ENCODE measurements around the gene CTDP1. TPM values are rescaled to one million over a fixed set of nuclear protein-coding genes. Genes with fewer than 3 reads are reported as not detected.

The CTDP1 gene
- total and polyA plus RNA-seq, 9 of the 15 experiments (the other 6 are each of a cell fraction or from before 2014, with no cell fraction given) = 0.07 to 19.2 (median 4.0) TPM

DNA sequence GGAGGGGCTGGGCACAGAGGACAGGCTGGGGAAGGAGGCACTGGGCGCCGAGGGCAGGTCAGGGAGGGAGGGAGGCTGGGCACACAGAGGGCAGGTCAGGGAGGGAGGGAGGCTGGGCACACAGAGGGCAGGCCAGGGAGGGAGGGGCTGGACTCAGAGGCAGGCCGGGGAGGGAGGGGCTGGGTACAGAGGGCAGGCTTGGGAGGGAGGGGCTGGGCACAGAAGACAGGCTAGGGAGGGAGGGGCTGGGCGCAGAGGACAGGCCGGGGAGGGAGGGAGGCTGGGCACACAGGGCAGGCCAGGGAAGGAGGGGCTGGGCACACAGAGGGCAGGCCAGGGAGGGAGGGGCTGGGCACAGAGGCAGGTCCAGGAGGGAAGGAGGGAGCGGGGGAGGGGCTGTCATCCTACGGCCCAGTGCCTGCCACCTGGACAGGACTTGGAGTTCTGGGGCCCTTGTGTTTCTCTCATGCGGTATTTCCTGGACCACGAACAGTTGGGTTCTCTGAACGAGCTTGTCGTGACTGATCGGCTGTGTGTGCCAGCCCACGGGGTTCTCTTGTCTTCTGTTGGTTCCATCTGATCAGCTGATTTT lies 71.5 kb downstream of the CTDP1 start:
- H3K9me3 ChIP-seq (replicated peaks; ENCODE audit: control insufficient read depth, insufficient read depth, low read depth, low read length) = no peaks in the 10 kb centered on the region
- BruUV-seq (replicated peaks) = no TSS peak
- no peaks in the 10 kb centered on the region for H3K4me1 ChIP-seq (replicated peaks in 1 of 2; ENCODE audit: control insufficient read depth in 2 of 2, insufficient read depth in 2 of 2, low read length in 2 of 2)
- TF ChIP-seq CBX3 (IDR thresholded peaks at IDR 0.05; ENCODE audit: borderline replicate concordance in 1 of 2, low read length in 2 of 2) = no peak
- TF ChIP-seq, protein P1, sequence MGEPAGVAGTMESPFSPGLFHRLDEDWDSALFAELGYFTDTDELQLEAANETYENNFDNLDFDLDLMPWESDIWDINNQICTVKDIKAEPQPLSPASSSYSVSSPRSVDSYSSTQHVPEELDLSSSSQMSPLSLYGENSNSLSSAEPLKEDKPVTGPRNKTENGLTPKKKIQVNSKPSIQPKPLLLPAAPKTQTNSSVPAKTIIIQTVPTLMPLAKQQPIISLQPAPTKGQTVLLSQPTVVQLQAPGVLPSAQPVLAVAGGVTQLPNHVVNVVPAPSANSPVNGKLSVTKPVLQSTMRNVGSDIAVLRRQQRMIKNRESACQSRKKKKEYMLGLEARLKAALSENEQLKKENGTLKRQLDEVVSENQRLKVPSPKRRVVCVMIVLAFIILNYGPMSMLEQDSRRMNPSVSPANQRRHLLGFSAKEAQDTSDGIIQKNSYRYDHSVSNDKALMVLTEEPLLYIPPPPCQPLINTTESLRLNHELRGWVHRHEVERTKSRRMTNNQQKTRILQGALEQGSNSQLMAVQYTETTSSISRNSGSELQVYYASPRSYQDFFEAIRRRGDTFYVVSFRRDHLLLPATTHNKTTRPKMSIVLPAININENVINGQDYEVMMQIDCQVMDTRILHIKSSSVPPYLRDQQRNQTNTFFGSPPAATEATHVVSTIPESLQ (CRISPR knock-in tag; IDR thresholded peaks at IDR 0.05) = no peak
- no peak for TF ChIP-seq NELFE (IDR thresholded peaks at IDR 0.05; ENCODE audit: insufficient read depth, insufficient read length)
- TF ChIP-seq GABPA (tag; conservative IDR thresholded peaks at IDR 0.05; ENCODE audit: low read depth) = no peak
- TF ChIP-seq ARID1B (IDR thresholded peaks at IDR 0.05) = no peak
- no peak for TF ChIP-seq TRIM25 (IDR thresholded peaks at IDR 0.05; ENCODE audit: borderline replicate concordance)
- TF ChIP-seq ZNF449 (CRISPR knock-in tag; IDR thresholded peaks at IDR 0.05) = no peak
- no peak for TF ChIP-seq RBBP5 (IDR thresholded peaks at IDR 0.05; ENCODE audit: borderline replicate concordance, insufficient read depth, low read length, poor library complexity, severe bottlenecking)
- no peak for TF ChIP-seq GTF2A2 (tag; IDR thresholded peaks at IDR 0.05)
- H3K4me2 ChIP-seq (ENCODE audit: insufficient read depth, low read length) = no peak overlapping the region
- WGBS (ENCODE audit: insufficient coverage, low coverage, missing lambda C conversion rate) = 100% methylated on average over 5 of the region's 13 CpGs
- H3K27ac ChIP-seq (ENCODE audit: extremely low read depth, low read depth, low read length) = no peak overlapping the region
- H3K27me3 ChIP-seq (ENCODE audit: control insufficient read depth in 2 of 2, insufficient read depth in 2 of 2, low read length in 2 of 2) = no peaks in the 10 kb centered on the region
- ChIA-PET POLR2A (no interaction called here), CTCF (ENCODE audit: low intra/inter-chr PET ratio) (no interaction called here)
- peaks cover 12% of the 10 kb centered on the region; the same call in 1 of the 3 replicates for H3K36me3 ChIP-seq (ENCODE audit: control insufficient read depth, insufficient read depth, low read length)
- H4K20me1 ChIP-seq (replicated peaks; ENCODE audit: control insufficient read depth, insufficient read depth, low read length) = no peaks in the 10 kb centered on the region
- ATAC-seq (no peak), FAIRE-seq (no peak), DNase-seq (ENCODE audit: extremely low read depth in 1 of 4, low spot score in 3 of 4) (no peak)
- no peaks in the 10 kb centered on the region for H3K9me1 ChIP-seq (ENCODE audit: control insufficient read depth, insufficient read depth, low read length)
- no peaks in the 10 kb centered on the region for H3K79me2 ChIP-seq (ENCODE audit: control insufficient read depth, insufficient read depth, low read length)
- no peak overlapping the region for H3K4me3 ChIP-seq
- intact Hi-C loops (cut with micrococcal nuclease) (no loop called here), in situ Hi-C loops (cut with MboI) (no loop called here)
- H2AFZ ChIP-seq (ENCODE audit: low read depth, low read length) = no peak overlapping the region
- H3K9ac ChIP-seq (ENCODE audit: insufficient read depth in 1 of 2, low read depth in 2 of 2, low read length in 2 of 2) = no peak overlapping the region
